Left renal cortex interstitium (tissue), 4 donors: ENCODE measurements around the gene TELO2. TPM values are rescaled to one million over a fixed set of nuclear protein-coding genes. Genes with fewer than 3 reads are reported as not detected.

ENCODE experiments used
- DNase-seq, 4 donors: peaks; one replicate each; pipeline ENCODE4 v3.0.0-alpha.2; 2013; ENCODE audit warnings: low read depth in 4 of 4, low spot score in 2 of 4, missing footprints in 1 of 4
- polyA plus RNA-seq, 4 donors: library from polyadenylated mRNA; unstranded; fragments of 120-200 nt; gene quantifications; one replicate each; pipeline ENCODE4 v1.2.1, GENCODE V29; 2013; ENCODE audit not compliant: insufficient read length in 4 of 4

Gene TELO2
- polyA plus RNA-seq, 4 donors, result 26.5 to 50.5 (median 41.5) TPM

- no peak for DNase-seq
Measured at GRCh38 chr16:1495889-1496262, 2.7 kb downstream of the TELO2 start.

GRCh38 chr16:1496464-1496863 is 3.3 kb downstream of the TELO2 start:
- no peak for DNase-seq

- DNase-seq, result no peak
Measured at GRCh38 chr16:1497014-1497598, 3.9 kb downstream of the TELO2 start.

- no peak for DNase-seq
Measured at GRCh38 chr16:1498899-1499676, 5.9 kb downstream of the TELO2 start.

- DNase-seq, result no peak
Measured at GRCh38 chr16:1499756-1500464, 6.8 kb downstream of the TELO2 start.

- DNase-seq, result no peak
Measured at GRCh38 chr16:1500465-1501150, 7.4 kb downstream of the TELO2 start.

- no peak for DNase-seq
Measured at GRCh38 chr16:1501630-1502029, 8.5 kb downstream of the TELO2 start.

GRCh38 chr16:1502092-1503004 is 9.2 kb downstream of the TELO2 start:
- DNase-seq, result no peak

- DNase-seq, result no peak
Measured at GRCh38 chr16:1503110-1503955, 10.2 kb downstream of the TELO2 start.

GRCh38 chr16:1505073-1505844 is 12.1 kb downstream of the TELO2 start:
- DNase-seq, result no peak

- no peak for DNase-seq
Measured at GRCh38 chr16:1505912-1506311, 12.8 kb downstream of the TELO2 start.

GRCh38 chr16:1506494-1507213 is 13.5 kb downstream of the TELO2 start:
- no peak for DNase-seq

- no peak for DNase-seq
Measured at GRCh38 chr16:1508494-1509187, 15.5 kb downstream of the TELO2 start.

- no peak for DNase-seq
Measured at GRCh38 chr16:1509307-1510221, 16.4 kb downstream of the TELO2 start.

- DNase-seq, result no peak
Measured at GRCh38 chr16:1510272-1510671, 17.1 kb downstream of the TELO2 start.

- no peak for DNase-seq
Measured at GRCh38 chr16:1510941-1511351, 17.8 kb downstream of the TELO2 start.
